Left renal cortex interstitium (tissue), 4 donors: Measurements from ENCODE around the gene CENPA. TPM values are rescaled to one million over a fixed set of nuclear protein-coding genes. Genes with fewer than 3 reads are reported as not detected.
"Not testable (repeated sequence)": the region's sequence is repeated elsewhere in the genome, so short reads cannot be mapped to it uniquely, and the experiment has no call there.

Experiments used
- DNase-seq, 4 donors: peaks; one replicate each; pipeline ENCODE4 v3.0.0-alpha.2; 2013; ENCODE audit warnings: low read depth in 4 of 4, low spot score in 2 of 4, missing footprints in 1 of 4
- polyA plus RNA-seq, 4 donors: library from polyadenylated mRNA; unstranded; fragments of 120-200 nt; gene quantifications; one replicate each; pipeline ENCODE4 v1.2.1, GENCODE V29; 2013; ENCODE audit not compliant: insufficient read length in 4 of 4

The CENPA gene
- polyA plus RNA-seq: 10 to 100 TPM; 13.0 to 16.2 (median 14.9) TPM

DNA sequence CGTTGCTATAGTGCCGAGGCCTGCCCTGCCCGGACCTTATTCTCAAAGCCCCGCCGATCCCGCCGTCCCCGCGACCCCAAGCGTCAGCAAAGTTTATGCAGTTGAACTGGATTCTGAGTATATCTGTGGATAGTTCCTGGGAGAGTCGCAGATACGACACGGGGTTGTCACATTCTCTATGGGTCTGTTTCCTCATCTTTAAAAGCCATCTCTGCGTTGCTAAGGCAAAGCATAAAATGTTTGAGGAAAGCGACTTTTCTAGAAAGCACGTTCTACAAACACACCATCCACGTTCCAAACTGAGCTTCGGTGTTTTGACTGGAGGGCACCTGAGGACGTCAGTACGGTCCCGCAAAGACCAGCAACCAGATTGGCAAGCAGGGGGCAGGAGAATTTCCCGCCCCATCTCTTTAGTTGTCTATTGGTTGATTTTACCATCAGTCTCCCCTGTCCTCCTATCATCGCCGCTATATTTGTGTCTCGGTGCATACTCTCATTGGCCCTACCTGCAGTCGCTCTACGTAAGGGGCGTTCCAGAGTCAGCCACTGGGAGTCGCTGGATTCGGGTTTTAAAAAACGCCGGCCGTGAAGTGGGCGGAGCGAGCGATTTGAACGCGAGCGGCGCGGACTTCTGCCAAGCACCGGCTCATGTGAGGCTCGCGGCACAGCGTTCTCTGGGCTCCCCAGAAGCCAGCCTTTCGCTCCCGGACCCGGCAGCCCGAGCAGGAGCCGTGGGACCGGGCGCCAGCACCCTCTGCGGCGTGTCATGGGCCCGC is at the start of gene CENPA:
Gene CENPA, plus strand, starts transcription at position 626 of the 776 bp plus-strand sequence. Its CDS starts 141 bp downstream, at position 767.
- peak; percentile 97 to 99 (median 98) for DNase-seq

DNA sequence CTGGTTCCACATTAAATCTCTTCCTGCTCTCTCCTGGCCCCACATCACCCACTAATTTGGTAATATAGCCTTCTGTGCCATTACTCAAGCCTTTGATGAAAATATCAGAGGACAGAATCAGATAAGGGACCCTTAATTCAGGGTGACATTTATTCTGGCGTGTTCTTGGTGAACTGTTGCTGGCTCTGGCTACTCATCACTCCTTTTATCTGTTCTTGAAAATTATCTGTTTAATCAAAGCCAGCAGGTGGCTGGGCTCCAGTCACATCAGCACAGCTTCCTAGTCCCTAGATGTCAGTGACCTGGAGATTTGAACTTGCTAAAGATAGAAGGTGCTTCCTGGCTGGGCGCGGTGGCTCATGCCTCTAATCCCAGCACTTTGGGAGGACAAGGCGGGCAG is 48.6 kb upstream of the CENPA start:
- DNase-seq: no peak

- DNase-seq: no peak
Observed at GRCh38 chr2:26738481-26738880, 47.4 kb upstream of the CENPA start.

GRCh38 chr2:26739514-26739913 is 46.3 kb upstream of the CENPA start:
- DNase-seq: no peak

- DNase-seq: no peak
Observed at GRCh38 chr2:26740346-26740745, 45.5 kb upstream of the CENPA start.

GRCh38 chr2:26740890-26741302 is 45.0 kb upstream of the CENPA start:
- no peak for DNase-seq

DNA sequence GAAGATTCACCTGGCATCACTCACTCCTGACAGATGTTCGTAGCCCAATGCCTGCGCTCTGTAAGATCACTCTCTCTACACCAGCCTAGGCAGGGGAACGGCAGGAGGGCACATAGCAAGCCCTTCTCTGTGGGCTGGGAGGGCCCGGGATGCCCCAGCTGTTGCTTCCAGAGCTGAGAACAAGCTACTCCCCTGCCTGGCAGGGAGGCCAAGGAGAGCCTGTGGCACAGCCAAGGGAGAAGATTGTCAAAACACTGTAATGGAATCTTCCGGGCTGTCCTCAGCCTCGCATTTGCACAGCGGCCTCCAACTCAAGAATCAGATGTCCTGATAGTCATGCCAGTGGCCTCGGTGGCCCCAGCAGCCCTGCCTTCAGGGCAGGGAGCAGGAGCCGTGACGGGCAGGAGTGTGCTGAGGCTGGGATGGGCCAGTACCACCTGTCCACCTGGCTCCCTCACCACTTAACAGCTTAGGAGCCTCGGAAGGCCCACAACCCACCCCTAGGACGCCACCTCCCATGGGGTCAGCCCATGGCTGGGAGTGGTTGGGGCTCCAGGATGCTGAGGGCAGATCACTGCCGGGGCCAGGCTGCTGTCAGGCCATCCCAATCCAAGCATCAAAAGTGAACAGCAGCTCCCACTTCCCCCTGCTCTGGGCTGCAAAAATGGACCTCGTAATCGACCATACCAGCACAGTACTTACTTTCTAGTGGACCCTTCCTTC is 43.6 kb upstream of the CENPA start:
- DNase-seq: no peak

GRCh38 chr2:26743852-26744251 is 42.0 kb upstream of the CENPA start:
- DNase-seq: no peak

DNA sequence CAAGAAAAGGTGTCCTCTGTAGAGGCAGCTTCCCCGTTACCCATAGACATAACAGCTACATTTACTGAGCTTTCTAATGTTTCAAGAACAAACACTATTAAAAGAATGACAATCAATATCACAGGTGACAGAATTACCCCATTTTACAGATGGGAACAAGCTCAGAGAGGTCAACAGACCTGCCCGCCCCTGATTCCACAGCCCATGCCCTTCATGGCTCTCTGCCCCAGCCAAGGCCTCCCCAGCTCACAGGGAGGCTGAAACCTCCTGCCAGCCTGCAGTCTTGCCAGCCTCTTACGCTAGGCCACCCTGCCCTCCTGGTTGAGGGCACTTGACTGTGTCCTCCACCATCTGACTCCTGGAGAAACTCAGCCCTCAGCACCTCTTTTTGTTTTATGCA is 40.9 kb upstream of the CENPA start:
- DNase-seq: no peak

DNA sequence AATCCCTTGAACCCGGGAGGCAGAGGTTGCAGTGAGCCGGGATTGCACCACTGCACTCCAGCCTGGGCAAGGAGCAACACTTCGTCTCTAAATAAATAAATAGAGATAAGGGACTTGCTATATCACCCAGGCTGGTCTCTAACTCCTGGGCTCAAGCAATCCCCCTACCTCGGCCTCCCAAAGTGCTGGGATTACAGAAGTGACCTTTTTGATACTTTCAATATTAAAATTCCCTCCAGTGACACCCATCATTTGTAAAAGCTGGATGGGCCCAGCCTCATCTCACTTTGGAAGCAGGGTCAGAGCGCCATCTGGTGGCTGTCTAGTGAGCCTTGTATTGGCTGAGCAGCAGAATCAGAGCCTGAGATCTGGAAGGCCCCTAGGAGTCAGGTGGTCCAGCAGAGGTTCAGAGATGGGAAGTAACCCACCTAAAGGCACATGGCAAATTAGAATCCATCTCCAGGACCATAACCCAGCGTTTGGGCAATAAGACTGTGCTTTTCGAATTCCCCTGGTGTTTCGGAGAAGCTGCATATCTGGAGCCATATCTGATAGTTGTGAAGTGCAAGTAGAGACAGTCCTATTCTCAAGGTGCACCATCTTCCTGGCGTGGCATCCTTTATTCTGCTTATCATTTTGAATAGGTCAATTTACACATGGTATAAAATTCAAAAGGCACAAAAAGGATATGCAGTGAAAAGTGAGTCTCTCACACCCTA is 40.1 kb upstream of the CENPA start:
- DNase-seq: peak; percentile 39 to 78 (median 44)

DNA sequence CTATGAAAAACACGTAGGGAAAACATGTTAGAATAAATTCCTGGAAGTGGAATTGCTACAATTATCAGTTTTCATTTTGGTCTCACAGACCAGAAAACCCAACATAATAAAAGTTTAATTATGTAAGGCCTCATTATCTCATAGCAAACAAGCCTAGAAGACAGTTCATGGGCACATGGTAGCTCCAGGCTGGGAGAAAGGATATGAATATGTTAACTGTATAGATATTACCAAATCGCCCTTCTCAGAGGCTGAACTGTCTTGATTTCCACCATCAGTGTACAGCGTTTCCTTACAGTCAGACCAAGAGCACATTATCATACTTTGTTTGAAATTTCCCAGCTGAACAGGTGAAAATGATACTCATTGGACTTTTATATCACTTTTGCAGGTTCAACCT is 38.9 kb upstream of the CENPA start:
- DNase-seq: no peak

DNA sequence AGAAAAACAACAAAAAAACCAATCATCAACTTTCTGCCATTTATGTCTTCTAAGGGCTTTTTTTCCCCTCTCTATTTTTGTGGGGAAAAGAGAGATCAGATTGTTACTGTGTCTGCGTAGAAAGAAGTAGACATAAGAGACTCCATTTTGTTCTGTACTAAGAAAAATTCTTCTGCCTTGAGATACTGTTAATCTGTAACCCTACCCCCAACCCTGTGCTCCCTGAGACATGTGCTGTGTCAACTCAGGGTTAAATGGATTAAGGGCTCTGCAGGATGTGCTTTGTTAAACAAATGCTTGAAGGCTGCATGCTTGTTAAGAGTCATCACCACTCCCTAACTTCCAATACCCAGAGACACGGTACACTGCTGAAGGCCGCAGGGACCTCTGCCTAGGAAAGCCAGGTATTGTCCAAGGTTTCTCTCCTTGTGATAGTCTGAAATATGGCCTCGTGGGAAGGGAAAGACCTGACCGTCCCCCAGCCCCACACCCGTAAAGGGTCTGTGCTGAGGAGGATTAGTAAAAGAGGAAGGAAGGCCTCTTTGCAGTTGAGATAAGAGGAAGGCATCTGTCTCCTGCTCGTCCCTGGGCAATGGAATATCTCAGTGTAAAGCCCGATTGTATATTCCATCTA is 36.0 kb upstream of the CENPA start:
- DNase-seq: not testable (repeated sequence)

DNA sequence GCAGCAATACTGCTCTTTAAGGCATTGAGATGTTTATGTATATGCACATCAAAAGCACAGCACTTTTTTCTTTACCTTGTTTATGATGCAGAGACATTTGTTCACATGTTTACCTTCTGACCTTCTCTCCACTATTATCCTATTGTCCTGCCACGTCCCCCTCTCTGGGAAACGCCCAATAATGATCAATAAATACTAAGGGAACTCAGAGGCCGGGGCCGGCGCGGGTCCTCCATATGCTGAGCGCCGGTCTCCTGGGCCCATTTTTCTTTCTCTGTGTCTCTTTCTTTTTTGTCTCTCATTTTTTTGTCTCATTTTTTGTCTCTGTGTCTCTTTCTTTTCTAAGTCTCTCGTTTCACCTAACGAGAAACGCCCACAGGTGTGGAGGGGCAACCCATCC is 35.4 kb upstream of the CENPA start:
- DNase-seq: not testable (repeated sequence)

DNA sequence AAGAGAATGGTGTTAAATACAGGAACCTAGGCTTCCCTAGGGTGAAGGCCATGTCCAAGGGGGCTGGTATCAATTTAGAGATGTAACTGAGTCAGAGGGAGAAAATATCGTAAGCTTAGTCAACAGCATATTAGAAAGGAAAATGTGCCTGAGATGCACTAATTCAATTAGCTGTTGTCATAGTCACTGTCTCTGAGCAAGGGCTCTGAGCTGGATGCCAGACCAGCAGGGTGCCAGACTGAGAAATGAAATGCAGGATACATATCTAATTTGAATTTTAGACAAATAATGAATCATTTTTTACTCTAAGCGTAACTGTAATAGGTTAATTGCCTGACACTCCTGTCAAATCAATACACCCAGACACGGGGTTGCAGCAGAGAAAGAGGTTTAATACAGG is 33.2 kb upstream of the CENPA start:
- no peak for DNase-seq

- no peak for DNase-seq
Observed at GRCh38 chr2:26754539-26754938, 31.3 kb upstream of the CENPA start.

DNA sequence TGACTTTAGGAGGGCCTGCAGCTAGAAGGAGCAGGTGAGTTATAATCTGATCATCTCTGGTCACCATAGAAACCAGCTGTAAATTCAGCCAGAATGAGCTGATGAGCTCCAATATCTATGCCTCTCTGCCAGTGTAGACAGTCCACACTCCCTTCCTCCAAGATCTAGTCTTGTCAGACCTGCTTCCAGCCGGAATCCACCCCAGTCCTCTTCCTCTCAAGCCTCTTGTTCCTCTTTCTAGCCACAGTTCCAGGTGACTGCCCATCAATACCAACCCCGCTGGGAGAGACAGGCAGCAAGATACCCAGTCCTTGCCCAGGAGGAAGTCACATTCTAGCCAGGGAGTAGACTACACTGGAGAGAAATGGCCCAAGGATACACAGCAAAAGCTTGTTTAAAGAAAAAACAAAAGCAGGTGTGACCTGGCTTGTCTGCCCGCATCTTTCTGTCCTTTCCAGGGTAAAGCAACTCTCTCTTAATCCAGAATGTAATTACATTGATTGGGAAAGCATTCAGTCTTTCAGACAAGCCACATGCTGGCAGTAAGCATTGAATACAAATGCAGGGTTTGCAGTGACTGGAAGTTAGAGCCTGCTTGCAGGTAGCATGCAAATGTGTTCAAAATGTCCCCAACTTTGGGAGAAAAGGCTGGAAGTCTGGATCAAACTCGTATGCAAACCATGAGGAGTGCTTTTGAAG is 30.7 kb upstream of the CENPA start:
- DNase-seq: no peak

DNA sequence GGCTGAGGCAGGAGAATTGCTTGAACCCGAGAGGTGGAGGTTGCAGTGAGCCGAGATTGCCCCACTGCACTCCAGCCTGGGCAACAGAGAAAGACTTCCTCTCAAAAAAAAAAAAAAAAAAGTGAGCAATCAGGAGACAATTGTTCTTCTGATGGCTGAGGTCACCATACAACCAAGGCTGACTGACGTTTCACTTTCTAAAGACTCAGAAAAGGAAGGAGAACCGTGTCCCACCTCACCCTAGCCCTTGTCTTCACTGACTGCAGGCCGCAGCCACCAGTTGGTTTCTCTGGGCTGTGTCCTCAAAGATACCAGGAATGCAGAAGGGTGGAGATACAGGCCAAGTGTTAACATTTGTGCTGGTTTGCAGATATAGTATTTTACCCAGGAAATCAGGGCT is 29.5 kb upstream of the CENPA start:
- no peak for DNase-seq

DNA sequence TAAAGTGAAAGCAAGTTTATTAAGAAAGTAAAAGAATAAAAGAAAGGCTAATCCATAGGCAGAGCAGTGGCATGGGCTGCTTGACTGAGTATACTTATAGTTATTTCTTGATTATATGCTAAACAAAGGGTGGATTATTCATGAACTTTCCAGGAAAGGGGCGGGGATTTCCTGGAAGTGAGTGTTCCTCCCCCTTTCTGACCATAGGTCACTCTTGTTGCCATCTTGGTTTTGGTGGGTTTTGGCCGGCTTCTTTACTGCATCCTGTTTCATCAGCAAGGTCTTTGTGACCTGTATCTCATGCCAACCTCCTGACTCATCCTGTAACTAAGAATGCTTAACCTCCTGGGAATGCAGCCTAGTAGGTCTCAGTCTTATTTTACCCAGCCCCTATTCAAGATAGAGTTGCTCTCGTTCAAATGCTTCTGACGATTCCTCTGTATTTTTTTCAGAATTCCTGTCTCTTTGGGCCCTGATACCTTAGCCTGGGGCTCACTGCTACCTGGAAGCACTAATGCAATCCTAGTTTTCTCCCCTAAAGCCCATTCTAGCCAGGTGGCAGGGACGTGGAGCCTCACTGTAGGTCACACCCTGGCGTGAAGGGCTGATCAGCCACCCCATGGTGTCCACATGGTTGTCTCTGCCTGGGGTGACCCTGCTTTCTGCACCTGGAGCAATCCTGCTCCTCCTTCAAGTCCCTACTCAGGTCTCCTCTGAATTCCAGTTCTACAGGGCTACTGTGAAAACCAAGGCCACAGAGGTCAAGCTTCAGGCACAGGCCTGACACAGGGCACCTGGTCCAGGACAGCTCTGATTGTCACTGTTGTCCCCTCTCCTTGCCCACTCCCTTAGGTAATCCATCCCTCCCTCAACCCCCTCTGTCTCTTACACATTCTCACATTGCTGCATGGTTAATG is 27.7 kb upstream of the CENPA start:
- no peak for DNase-seq

- no peak for DNase-seq
Observed at GRCh38 chr2:26758790-26759321, 27.0 kb upstream of the CENPA start.
